SK-N-MC (cell line): Measurements from ENCODE around the gene CACNA2D2.

Experiments used
- DNase-seq: peaks from one replicate; pipeline ENCODE4 v3.0.0-alpha.2; 2011; ENCODE audit warnings: low read depth, low spot score
- H3K27ac ChIP-seq: fragments of 200-600 bp; sonication (generic); 2 replicates; pipeline ENCODE4 v1.5.1; 2016; ENCODE audit warnings: mixed run types
- H3K36me3 ChIP-seq: fragments of 200-600 bp; sonication (generic); 2 replicates; pipeline ENCODE4 v1.6.1; 2017; ENCODE audit warnings: antibody characterized with exemption, low read length, mixed read lengths; ENCODE audit not compliant: insufficient read depth
- H3K4me3 ChIP-seq: fragments of 200-600 bp; sonication (generic); 2 replicates; pipeline ENCODE4 v1.5.1; 2016
- H3K9ac ChIP-seq: fragments of 200-600 bp; sonication (generic); 2 replicates; pipeline ENCODE4 v1.8.0; 2017; ENCODE audit warnings: mixed run types, mixed read lengths; ENCODE audit not compliant: insufficient read length
- H3K9me3 ChIP-seq: fragments of 200-600 bp; sonication (generic); 2 replicates; pipeline ENCODE4 v1.6.1; 2017; ENCODE audit warnings: low read depth, mild to moderate bottlenecking, antibody characterized with exemption, low read length, moderate library complexity, mixed read lengths
- EZH2 ChIP-seq: fragments of 200-600 bp; sonication (generic); IDR thresholded peaks from one replicate; pipeline ENCODE4 v1.6.1; 2017; ENCODE audit warnings: antibody characterized with exemption
- FOXP2 ChIP-seq: optimal IDR thresholded peaks from 2 replicates; pipeline ENCODE3; 2011; ENCODE audit warnings: mild to moderate bottlenecking, moderate library complexity; ENCODE audit not compliant: insufficient read depth; ENCODE audit errors: extremely low read length, control extremely low read depth
- POLR2AphosphoS5 ChIP-seq: IDR thresholded peaks from 2 replicates; pipeline ENCODE4 v1.6.1; 2012; ENCODE audit warnings: mild to moderate bottlenecking, low read depth, low read length, borderline replicate concordance

The CACNA2D2 gene

GRCh38 chr3:50388016-50388719 is 115.3 kb downstream of the CACNA2D2 start:
- no peak overlapping the region for H3K4me3 ChIP-seq
- no peaks in the 10 kb centered on the region for H3K9me3 ChIP-seq
- H3K36me3 ChIP-seq, result no peaks in the 10 kb centered on the region
- no peak overlapping the region for H3K9ac ChIP-seq
- no peak overlapping the region for H3K27ac ChIP-seq
- DNase-seq, result no peak
- TF ChIP-seq POLR2AphosphoS5, result no peak
- TF ChIP-seq FOXP2, result no peak
- no peak for TF ChIP-seq EZH2

- Histone ChIP-seq H3K36me3 (no peaks in the 10 kb centered on the region), H3K9me3 (no peaks in the 10 kb centered on the region), H3K9ac (no peak overlapping the region), H3K27ac (no peak overlapping the region), H3K4me3 (no peak overlapping the region)
- DNase-seq, result no peak
- TF ChIP-seq POLR2AphosphoS5, result no peak
- TF ChIP-seq EZH2, result no peak
- TF ChIP-seq FOXP2, result no peak
Measured at GRCh38 chr3:50385754-50386153, 117.7 kb downstream of the CACNA2D2 start.

- no peaks in the 10 kb centered on the region for H3K36me3 ChIP-seq
- DNase-seq, result no peak
- H3K9me3 ChIP-seq, result no peaks in the 10 kb centered on the region
- no peak overlapping the region for H3K4me3 ChIP-seq
- no peak overlapping the region for H3K9ac ChIP-seq
- TF ChIP-seq FOXP2 (no peak), POLR2AphosphoS5 (no peak), EZH2 (no peak)
- no peak overlapping the region for H3K27ac ChIP-seq
Measured at GRCh38 chr3:50383750-50384149, 119.7 kb downstream of the CACNA2D2 start.

- TF ChIP-seq POLR2AphosphoS5 (no peak), EZH2 (no peak), FOXP2 (no peak)
- H3K36me3 ChIP-seq, result no peaks in the 10 kb centered on the region
- DNase-seq, result no peak
- no peaks in the 10 kb centered on the region for H3K9me3 ChIP-seq
- H3K9ac ChIP-seq, result no peak overlapping the region
- H3K4me3 ChIP-seq, result no peak overlapping the region
- H3K27ac ChIP-seq, result no peak overlapping the region
Measured at GRCh38 chr3:50382722-50383121, 120.7 kb downstream of the CACNA2D2 start.

GRCh38 chr3:50381383-50381782 is 122.1 kb downstream of the CACNA2D2 start:
- TF ChIP-seq FOXP2, result no peak
- no peak for TF ChIP-seq EZH2
- TF ChIP-seq POLR2AphosphoS5, result no peak
- H3K9ac ChIP-seq, result no peak overlapping the region
- no peaks in the 10 kb centered on the region for H3K36me3 ChIP-seq
- H3K9me3 ChIP-seq, result no peaks in the 10 kb centered on the region
- no peak overlapping the region for H3K27ac ChIP-seq
- no peak overlapping the region for H3K4me3 ChIP-seq
- DNase-seq, result no peak

GRCh38 chr3:50380405-50381085 is 122.9 kb downstream of the CACNA2D2 start:
- H3K4me3 ChIP-seq, result no peak overlapping the region
- no peak overlapping the region for H3K27ac ChIP-seq
- H3K36me3 ChIP-seq, result no peaks in the 10 kb centered on the region
- no peak for TF ChIP-seq EZH2
- no peak for TF ChIP-seq FOXP2
- TF ChIP-seq POLR2AphosphoS5, result no peak
- no peak for DNase-seq
- no peaks in the 10 kb centered on the region for H3K9me3 ChIP-seq
- no peak overlapping the region for H3K9ac ChIP-seq

- no peaks in the 10 kb centered on the region for H3K9me3 ChIP-seq
- no peaks in the 10 kb centered on the region for H3K36me3 ChIP-seq
- DNase-seq, result no peak
- no peak overlapping the region for H3K9ac ChIP-seq
- TF ChIP-seq FOXP2 (no peak), POLR2AphosphoS5 (no peak), EZH2 (no peak)
- no peak overlapping the region for H3K27ac ChIP-seq
- H3K4me3 ChIP-seq, result no peak overlapping the region
Measured at GRCh38 chr3:50378757-50379156, 124.7 kb downstream of the CACNA2D2 start.

- no peaks in the 10 kb centered on the region for H3K9me3 ChIP-seq
- no peak overlapping the region for H3K27ac ChIP-seq
- no peaks in the 10 kb centered on the region for H3K36me3 ChIP-seq
- no peak for DNase-seq
- TF ChIP-seq POLR2AphosphoS5, result no peak
- no peak for TF ChIP-seq EZH2
- no peak for TF ChIP-seq FOXP2
- no peak overlapping the region for H3K9ac ChIP-seq
- H3K4me3 ChIP-seq, result no peak overlapping the region
Measured at GRCh38 chr3:50378024-50378423, 125.4 kb downstream of the CACNA2D2 start.
